OCI-LY3 (cell line): Measurements from ENCODE around the gene SRGAP1.

Experiments
- CTCF ChIP-seq: fragments of 200-600, 300-600 bp; sonication (generic); IDR thresholded peaks from 2 replicates; pipeline ENCODE4 v1.5.1; 2014; ENCODE audit warnings: antibody characterized with exemption, low read length, low read depth
- EZH2phosphoT487 ChIP-seq: fragments of 200-600 bp; shearing (Covaris generic); IDR thresholded peaks from 2 replicates; pipeline ENCODE4 v1.6.1; 2018; ENCODE audit warnings: antibody characterized with exemption, mixed run types, low read depth

- TF ChIP-seq CTCF (no peak), EZH2phosphoT487 (no peak)
These were observed 33.2 kb upstream of the SRGAP1 start for GRCh38 chr12:63811334-63811733.
